NCI-H2171 (cell line): Measurements from ENCODE around the gene CREM.
"Not testable (repeated sequence)": the region's sequence is repeated elsewhere in the genome, so short reads cannot be mapped to it uniquely, and the experiment has no call there.

ENCODE experiments used
- DNase-seq: peaks from one replicate; lab custom pipeline; 2025; lab: John Stamatoyannopoulos, UW

CREM gene

DNA sequence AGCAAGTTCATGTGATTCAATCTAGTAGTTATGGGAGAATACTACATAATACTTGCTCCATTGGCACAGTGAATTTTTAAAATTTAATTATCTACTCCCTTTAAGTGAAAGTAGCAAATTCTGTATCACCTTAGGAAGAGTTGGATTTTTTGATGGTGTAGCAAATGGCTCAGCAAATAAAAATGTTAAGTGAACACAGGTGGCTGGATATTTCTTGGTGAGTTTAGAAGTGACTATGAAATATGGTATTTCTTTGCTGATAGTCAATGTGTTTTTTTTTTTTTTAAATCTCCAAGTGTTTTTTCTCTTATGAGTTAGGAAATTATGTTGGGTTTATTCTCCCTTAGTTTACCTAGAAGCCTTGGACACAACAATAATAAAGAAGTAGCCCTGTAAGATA is 67.8 kb downstream of the CREM start:
- DNase-seq: no peak

DNA sequence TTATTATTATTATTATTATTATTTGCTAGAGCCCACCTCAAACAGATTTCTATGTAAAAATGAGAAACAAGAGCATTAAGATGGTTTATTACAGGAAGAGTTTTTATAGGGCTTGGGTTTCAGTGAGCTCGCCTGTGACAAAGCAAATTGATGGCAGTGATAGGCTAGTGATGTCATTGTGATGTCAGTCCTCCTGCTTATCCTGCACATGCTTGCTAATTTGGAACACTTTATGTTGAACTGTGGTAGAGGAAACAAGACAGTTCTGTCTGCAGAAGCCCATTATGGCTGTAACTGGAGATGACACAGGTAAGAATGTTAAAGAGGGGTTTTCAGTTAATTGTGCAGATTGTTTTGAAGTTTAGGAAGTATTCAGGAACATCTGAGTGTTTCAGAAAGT is 68.3 kb downstream of the CREM start:
- no peak for DNase-seq

DNA sequence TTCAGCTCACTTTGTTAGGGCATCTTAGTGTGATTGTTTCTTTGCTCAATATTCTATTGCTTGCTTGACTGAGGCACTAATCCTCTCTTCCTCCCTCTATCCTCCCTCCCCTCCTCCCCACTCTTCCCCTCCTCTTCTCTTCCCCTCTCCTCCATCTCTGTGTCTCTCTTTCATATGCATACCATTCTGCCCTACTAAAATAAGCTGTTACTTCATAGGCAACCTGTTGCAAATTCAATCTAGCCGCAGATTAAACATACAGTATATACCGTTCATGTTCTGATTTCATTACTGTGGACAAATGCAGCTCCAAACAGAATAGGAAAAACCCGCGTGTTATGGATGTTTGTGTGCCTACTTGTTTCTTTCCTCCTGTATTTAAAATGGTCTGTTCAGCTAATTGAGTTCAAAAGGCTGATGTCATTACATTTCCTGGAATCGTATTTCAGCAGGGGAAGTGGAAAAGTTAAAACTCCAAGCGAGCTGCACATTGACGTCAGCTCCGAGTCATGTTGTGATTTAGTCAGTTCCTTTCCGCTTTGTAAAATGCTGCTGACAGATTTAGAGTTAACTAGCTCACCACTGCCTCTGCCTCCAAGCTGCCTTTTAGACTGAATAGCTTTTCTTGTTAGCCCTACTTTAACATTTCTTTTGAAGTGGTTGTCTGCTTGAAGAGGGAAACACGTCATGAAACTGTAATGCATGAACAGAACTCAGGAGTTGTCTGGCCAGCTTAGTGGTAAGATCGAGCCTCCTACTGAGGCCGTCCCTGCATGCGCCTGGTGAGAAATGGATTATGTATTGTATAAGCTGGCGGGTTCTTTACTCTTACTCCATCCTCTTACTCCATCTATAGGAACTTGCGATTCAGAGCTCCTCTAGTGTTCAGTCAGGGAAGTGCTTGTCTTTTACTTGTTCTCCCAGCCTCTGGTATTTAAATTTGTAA is 69.0 kb downstream of the CREM start:
- peak; percentile 14 for DNase-seq

DNA sequence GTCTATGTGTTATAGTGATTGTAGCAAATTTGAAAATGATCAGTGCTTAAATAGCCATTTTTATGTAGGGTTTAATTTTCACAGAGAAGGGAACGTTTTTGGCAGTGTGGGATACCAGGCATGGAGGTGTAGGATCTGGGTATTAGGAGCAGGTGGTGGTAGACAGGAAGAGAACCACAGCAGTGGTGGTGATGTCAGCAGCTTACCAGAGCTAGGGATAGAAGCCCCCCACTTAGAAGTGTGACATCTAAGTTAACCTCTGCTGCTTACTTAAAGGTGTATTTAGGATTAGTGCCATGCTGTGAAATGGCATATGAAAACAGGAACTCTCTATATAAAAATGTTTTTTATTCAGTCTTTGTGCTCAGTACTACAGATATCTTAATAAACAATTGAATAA is 73.8 kb downstream of the CREM start:
- no peak for DNase-seq

DNA sequence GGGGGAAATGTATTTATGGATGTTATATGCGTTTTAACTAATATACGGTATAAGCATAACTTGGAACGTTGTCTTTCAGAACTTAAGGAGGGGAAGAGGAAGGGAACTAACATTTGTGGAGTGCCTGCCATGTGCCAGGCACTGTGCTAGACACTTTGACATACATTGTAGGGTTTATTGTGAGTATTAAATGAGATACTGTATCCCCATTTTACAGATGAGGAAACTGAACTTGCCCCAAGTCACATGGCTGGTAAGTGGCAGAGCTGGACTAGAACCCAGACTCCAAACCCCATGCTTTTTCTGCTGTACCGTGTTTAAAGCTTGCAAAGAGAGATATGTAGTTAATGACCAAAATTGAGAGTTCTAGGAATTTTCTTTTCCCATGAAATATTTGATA is 74.6 kb downstream of the CREM start:
- no peak for DNase-seq

DNA sequence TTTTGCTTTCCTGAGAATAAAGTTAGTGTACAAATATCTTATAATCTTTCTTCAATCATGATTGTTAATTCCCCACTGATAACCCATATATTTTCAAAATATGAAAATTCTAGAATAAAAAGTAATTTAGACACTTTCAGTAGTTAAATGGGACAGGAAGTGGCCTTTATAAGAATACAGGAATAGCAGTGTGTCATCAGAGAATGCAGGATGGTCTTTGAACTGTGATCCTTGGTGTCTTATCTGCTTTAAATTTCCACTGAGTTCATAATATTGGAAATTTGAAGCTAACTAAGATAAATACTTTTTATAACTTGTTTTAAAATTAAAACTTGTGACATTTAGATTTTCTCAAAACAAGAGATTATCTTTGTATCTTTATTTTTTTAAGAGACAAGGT is 75.4 kb downstream of the CREM start:
- no peak for DNase-seq

DNA sequence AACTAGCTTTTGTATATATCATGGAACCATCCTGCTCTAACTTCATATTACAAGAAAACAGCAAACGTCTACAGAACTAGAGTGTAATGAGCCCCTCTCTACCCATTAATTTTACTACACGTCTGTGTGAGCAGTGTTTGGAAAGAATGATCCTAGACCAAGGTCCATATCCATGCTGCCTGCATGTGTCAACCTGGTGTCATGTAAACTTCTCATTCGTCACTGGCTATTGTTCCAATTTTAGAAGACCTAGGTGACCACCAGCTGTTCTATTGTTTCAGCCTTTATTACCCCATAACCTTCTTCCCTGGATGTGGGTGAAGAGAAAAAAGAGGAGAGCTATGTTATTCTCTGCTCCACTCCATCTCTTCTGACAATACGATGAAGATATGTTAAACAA is 77.1 kb downstream of the CREM start:
- DNase-seq: no peak

DNA sequence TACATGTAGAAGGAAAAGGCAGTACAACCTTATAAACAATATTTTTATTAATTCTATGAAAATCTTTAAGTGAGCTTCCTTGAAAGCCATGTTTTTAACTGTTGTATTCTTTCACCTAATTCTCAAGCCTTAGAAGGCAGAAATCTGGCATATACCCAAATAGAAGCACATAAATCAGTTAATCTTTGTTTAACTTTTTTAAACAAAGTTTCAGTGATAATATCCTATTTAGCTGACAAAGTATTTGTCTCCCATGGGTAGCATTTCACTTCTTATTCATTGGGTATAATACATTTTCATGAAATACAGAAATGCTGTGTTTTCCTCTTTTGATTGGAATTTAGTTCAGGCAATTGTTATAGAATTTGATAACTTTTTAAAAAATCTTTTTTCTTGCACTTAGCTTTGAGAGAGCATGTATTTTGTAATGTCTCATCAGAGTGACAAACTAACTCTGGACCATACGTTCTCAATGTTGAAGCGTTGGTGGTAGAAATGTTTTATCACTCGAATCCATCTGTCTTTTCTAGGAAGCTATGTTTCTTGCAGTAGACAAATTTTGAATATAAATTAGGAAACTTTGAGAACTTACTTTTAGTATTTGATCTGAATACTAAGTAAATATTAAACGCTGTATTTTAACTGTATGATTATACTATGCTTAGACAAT is 78.1 kb downstream of the CREM start:
- no peak for DNase-seq

DNA sequence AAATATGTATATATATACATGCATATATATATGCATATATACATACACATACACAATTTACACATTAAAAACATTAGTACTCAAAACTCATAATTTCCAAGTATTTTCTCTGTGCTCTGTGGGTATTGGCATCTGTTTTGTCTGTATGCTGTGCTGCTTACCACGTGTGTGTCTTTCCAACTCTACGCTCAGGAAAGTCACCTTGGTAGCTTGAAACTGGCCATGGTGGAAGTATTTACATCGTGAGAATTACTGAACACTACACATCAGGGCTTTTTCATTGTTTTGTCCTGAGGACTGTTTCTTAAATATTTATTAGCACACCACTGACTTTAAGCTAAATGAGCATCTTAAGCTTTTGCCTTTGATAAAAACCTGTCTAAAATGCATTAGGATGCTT is 79.6 kb downstream of the CREM start:
- DNase-seq: no peak

DNA sequence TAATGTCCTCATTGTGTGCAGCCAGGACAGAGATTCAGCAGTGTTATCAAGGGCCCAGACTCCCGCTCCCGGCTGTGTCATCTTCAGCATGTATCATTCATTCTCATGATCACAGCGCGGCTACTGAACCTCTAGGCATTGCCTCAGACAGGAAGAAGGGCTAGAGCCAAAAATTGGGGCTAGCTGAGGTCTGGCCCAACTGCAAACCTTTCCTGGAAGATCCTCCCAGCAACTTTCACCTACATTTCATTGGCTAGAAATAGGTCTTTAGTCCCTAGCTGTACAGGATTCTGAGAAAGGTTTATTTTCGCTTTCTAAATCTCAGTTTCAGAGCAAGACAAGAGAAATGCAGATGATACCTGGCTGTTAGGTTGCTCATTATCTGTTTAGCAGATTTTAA is 81.9 kb downstream of the CREM start:
- DNase-seq: no peak

DNA sequence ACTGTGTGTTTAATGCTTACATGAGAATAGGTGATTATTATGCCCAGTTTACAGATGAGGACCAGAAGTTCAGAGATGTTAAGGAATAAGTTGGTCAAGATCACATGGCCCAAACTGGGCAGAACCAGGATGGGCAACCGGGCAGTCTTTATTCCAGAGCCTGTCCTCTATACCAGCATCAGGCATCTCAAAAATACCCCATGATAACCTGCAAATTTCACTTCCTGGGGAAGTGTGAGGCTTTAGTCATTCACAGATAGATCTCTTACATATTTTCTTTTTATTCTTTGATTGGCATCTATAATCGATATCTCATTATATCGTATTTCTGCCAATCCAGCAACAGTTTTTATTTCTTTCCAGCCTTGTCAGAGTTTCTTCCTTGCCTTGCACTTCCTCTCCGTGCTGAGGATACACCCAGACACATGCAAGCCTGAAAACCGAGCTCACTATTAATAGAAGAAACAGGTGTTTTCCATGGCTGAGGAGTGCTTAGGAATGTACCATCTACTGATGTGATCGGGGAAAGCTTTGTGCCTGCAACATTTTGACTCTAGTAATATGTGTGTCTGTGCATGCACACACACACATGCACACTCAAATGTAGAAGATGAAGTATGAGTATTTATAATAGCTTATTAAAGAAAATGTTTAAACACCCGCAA is 82.4 kb downstream of the CREM start:
- DNase-seq: no peak

DNA sequence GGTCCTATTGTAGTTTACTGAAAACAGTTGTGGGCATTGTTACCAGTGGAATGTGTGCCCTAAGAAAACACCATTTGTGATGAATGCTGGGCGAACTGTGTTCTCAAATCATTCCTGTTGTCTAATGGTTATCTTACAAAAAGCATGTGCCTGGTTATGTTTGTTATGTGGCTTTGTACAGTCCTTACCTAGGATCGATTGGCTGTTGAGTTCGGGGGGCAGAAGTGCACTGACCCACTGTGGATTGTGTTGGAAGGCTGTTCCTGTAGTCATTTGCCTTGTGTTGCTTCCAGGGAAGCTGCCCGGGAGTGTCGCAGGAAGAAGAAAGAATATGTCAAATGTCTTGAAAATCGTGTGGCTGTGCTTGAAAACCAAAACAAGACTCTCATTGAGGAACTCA is 84.3 kb downstream of the CREM start:
- no peak for DNase-seq

DNA sequence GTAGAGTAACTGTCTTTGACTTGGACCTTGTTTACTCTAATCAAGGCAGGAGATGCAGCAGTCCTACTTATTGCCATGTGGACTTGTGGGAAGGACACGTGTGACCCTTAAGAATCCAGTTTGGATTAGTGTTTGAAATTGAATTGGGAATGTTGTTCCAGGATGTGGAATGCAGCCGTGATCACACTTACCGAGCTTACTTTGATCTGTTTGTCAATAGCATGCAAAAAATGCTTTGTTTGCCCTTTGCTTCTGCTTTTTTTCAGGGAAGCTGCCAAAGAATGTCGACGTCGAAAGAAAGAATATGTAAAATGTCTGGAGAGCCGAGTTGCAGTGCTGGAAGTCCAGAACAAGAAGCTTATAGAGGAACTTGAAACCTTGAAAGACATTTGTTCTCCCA is 84.7 kb downstream of the CREM start:
- no peak for DNase-seq

DNA sequence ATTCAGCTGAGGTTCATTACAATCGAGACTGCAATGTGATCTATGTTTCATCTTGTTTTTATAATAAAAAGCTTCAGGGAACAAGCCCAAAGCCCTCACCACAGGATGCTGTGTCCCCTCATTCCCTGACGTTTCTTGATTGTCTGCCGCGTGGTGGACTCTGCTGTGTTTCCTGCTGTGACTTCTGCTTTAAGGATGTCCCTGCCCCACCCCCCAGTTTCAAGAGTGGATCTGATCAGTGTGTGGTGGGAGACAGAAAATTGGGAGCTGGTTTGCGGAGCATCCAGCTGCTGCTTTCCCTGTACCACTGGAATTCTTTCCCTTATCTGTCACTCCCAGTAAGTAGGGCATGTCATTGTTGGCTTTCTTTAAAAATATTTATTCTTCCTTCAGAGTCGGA is 86.2 kb downstream of the CREM start:
- no peak for DNase-seq

DNA sequence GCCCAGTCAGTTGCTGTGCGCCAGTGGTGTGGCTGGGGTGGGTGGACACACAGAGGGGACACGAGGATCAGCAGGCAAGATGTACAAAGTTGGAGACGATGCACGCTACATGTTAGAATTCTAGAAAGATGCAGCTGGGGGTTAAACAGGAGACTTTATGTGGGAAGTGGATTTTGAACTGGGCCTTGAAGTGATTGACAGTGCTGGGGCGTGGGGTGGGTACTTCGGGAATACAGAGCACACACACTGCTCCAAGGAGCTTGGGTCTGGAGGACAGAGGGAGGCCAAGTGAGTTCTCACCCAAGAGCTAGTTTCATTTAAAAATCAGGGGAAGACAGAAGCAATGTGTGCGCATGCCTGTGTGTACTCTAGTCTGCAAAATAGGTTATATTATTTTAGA is 87.1 kb downstream of the CREM start:
- no peak for DNase-seq

DNA sequence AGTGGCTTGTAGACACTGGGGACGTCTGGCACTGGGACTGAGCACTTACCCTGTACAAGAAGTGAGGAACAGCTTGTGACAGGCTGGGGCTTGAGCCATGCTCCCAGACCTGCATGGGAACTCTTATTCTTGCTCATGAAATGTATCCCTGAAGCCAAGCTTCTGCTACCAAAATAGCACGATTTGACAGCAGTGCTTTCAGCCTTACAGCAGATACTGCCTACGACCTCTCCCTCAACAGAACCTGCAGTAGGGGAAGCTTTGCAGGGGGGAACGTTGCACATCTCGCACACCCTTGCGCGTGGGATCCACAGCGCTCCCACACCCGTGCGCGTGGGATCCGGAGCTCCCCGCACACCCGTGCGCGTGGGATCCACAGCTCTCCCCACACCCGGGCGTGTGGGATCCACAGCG is 88.0 kb downstream of the CREM start:
- no peak for DNase-seq

DNA sequence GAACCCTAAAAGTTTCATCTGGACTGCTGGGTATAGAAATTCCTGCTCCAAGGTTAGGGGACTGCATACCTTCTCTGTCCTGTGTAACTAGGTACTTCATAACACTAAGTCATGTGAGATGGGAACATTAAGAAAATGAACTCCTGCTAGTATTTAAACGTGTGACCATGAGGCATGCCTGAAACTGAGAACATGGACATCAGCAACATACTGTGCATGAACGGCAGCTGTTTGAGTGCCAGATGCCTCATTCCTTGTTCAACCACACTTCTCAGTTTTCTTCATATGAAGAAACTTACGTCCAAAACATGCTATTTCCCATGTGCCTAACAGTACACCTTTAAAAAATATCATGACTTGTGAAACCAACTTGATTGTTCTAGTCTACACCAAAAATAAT is 88.5 kb downstream of the CREM start:
- DNase-seq: no peak

DNA sequence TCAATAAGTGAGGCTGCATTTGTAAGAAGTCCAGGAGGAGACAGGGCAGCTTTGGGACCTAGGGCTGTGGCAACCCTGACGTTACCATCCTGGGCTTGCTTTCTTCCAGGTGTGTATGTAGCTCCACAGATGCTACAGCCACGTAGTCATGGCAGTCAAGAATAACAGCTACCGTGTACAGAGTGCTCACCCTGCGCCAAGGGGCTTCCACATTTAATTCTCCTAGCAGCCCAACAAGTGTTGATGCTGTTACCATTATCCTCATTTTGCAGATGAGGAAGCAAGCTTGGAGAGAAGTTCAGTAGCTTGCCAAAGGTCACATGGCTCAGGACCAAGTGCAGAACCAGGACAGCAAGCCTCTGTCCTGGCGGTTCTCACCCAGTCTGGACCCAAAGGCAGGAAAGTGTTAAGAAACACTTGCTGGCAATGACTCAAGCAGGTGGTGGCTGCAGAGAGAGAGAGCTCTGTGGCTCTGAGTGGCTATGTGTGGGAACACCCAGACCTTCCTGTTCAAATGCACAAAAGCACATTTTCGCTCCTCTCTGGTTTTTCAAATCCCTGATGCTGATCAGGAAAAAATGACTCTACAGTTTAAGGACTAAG is 89.8 kb downstream of the CREM start:
- DNase-seq: no peak

DNA sequence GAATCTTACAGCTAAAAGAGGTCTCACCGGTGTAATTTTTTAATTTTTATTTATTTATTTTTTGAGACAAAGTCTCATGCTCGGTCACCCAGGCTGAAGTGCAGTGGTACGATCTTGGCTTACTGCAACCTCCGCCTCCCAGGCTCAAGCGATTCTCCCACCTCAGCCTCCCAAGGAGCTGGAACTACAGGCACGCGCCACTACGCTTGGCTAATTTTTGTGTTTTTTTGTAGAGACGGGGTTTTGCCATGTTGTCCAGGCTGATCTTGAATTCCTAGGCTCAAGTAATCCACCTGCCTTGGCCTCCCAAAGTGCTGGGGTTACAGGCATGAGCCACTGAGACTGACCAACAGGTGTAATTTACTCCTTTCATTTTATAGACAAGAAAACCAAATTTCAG is 90.3 kb downstream of the CREM start:
- not testable (repeated sequence) for DNase-seq

DNA sequence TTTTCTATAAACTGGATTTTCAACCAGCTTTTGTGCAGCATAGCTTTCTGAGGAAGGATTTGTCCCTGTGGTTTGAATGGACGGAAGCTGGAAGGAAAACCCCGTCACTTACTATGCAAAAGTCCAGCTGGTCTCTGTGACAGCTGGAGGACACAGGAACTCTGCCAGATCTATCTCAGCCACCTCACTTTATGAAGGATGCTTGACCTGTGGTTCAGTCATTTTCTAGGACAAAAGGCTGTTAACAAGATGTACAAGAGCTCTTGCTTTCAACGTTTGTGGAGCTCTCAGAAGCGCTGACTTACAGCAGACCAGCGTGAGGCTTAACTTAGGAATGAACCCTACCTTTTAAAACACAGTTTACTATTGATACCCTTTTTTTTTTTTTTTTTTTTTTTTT is 90.8 kb downstream of the CREM start:
- DNase-seq: no peak

DNA sequence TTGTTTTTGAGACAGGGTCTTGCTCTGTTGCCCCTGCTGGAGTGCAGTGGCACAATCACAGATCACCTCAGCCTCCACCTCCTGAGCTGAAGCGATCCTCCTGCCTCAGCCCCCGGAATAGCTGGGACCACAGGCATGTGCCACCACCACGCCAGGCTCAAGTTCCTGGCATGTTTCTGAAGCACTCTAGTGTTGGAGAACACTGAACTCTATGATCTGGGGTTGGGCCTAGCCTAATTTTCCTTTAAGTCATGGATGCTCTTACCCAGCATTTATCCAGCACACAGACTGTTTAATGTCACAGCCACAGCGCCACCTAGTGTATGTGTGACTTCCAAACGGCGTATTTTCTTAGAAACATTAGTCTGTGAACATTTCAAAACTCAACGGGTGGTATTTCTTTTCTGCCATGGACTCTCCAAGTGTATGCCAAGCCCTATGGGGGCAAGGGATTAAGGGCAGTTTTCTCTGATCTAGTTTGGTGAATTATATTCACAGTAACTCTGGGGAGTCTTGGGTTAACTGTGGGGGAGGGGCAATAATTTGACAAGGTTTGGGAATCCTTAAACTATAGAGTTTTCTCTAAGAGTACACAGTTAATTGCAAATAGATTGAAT is 91.8 kb downstream of the CREM start:
- peak; percentile 39 for DNase-seq

DNA sequence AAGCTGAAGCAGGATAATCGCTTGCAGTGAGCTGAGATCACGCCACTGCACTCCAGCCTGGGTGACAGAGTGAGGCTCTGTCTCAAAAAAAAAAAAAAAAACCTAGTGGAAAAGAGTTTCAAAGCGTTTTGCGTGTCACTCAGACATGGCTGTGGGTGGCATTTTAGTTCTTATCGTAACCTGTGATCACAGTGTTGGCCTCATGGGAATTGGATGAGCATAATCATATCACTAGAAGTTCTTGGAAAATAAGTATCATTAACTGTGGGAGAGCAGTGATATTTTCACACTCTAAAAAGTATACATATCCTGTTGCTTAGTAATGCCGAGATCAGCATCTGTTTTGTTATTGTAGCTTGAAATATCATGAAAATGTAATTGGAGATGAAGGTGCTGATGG is 92.6 kb downstream of the CREM start:
- DNase-seq: peak; percentile 24
